HG03457 (cell line): ENCODE data around the gene ADORA2A.

Experiments
- ATAC-seq: cut with Tn5 transposase; IDR thresholded peaks from one replicate; pipeline ENCODE4 v1.9.1; 2021; ENCODE audit warnings: moderate number of reproducible peaks; ENCODE audit not compliant: unreplicated experiment

ADORA2A gene

GRCh38 chr22:24445481-24446259, 18.3 kb downstream of the ADORA2A start:
- ATAC-seq, result no peak

- ATAC-seq, result no peak
These were observed 18.8 kb downstream of the ADORA2A start for GRCh38 chr22:24446260-24446611.

- no peak for ATAC-seq
These were observed 23.2 kb downstream of the ADORA2A start for GRCh38 chr22:24450610-24451009.

- no peak for ATAC-seq
These were observed 23.8 kb downstream of the ADORA2A start for GRCh38 chr22:24451162-24451561.

GRCh38 chr22:24453853-24454252, 26.5 kb downstream of the ADORA2A start:
- ATAC-seq, result no peak

GRCh38 chr22:24455039-24455438, 27.6 kb downstream of the ADORA2A start:
- no peak for ATAC-seq

- ATAC-seq, result no peak
These were observed 28.5 kb downstream of the ADORA2A start for GRCh38 chr22:24455751-24456426.

- no peak for ATAC-seq
These were observed 30.6 kb downstream of the ADORA2A start for GRCh38 chr22:24457894-24458420.

GRCh38 chr22:24459911-24460310, 32.5 kb downstream of the ADORA2A start:
- no peak for ATAC-seq

GRCh38 chr22:24460418-24461089, 33.2 kb downstream of the ADORA2A start:
- ATAC-seq, result no peak

- ATAC-seq, result no peak
These were observed 35.8 kb downstream of the ADORA2A start for GRCh38 chr22:24463071-24463760.

GRCh38 chr22:24465566-24465965, 38.2 kb downstream of the ADORA2A start:
- ATAC-seq, result no peak

- ATAC-seq, result no peak
These were observed 38.6 kb downstream of the ADORA2A start for GRCh38 chr22:24465975-24466374.

GRCh38 chr22:24466716-24467328, 39.4 kb downstream of the ADORA2A start:
- no peak for ATAC-seq

GRCh38 chr22:24467340-24467739, 39.9 kb downstream of the ADORA2A start:
- ATAC-seq, result no peak

- no peak for ATAC-seq
These were observed 44.2 kb downstream of the ADORA2A start for GRCh38 chr22:24471570-24471969.

- no peak for ATAC-seq
These were observed 45.9 kb downstream of the ADORA2A start for GRCh38 chr22:24473284-24473683.

- no peak for ATAC-seq
These were observed 46.8 kb downstream of the ADORA2A start for GRCh38 chr22:24474221-24474620.

- no peak for ATAC-seq
These were observed 47.4 kb downstream of the ADORA2A start for GRCh38 chr22:24474649-24475255.

GRCh38 chr22:24481641-24482040, 54.2 kb downstream of the ADORA2A start:
- no peak for ATAC-seq
